H1 (cell line): ENCODE data around the gene KANSL1. TPM values are rescaled to one million over a fixed set of nuclear protein-coding genes. Genes with fewer than 3 reads are reported as not detected.

ENCODE experiments used
- CHD7 ChIP-seq: fragments of 300-600 bp; sonication (generic); IDR thresholded peaks from 2 replicates; pipeline ENCODE4 v1.7.1; 2012; ENCODE audit warnings: low read length, moderate library complexity, mild to moderate bottlenecking, inconsistent platforms; ENCODE audit not compliant: insufficient replicate concordance
- polyA plus RNA-seq, 7 experiments: library from polyadenylated mRNA; depleted of rRNA in 3 of 7; stranded (reverse) in 5 of 7; unstranded in 2 of 7; fragments of >200 nt in 5 of 7; fragments of 200-250 nt in 2 of 7; gene quantifications; 1 replicate in 5 of 7; 2 replicates in 1 of 7; 4 replicates in 1 of 7; pipeline versions ENCODE4 v1.2.1 to v1.2.3, GENCODE V29; 2011 to 2013; ENCODE audit warnings: missing spikeins in 2 of 7, mixed read lengths in 2 of 7
- total RNA-seq: library from RNA; stranded (reverse); fragmentation: NEBNext Ultra II Directional; extraction: Animal tissue kit (Norgen Biotek cat#: 25700); gene quantifications from 2 replicates; pipeline ENCODE4 v1.2.1, GENCODE V29; 2021

The KANSL1 gene
- total and polyA plus RNA-seq, 2 of the 8 experiments (the other 6 are each of a cell fraction or from before 2014, with no cell fraction given) = 34.0 to 128 TPM

GRCh38 chr17:46002311-46002972 is 190.8 kb downstream of the KANSL1 start (continued):
- TF ChIP-seq CHD7 = no peak
